ENCODE results near the gene NUDT3. TPM values are rescaled to one million over a fixed set of nuclear protein-coding genes. Genes with fewer than 3 reads are reported as not detected.
A peak's percentile ranks its signal among the peaks of the same experiment; 100 is the strongest.

NUDT3 gene
- polyA plus RNA-seq, 3 donors = 9.3 to 33.3 (median 10.9) TPM

GRCh38 chr6:34249469-34250261 is 142.8 kb downstream of the NUDT3 start:
- Histone ChIP-seq H3K4me3 (replicated peaks in 1 of 3; ENCODE audit: low read depth in 2 of 3, low read length in 3 of 3) (peak overlapping the region; percentile 61 to 82 (median 72)), H3K36me3 (replicated peaks in 1 of 2; ENCODE audit: control insufficient read depth in 1 of 2, insufficient read depth in 2 of 2, low read length in 2 of 2) (peaks cover 0 to 2% of the 10 kb centered on the region in 2 donors), H4K20me1 (ENCODE audit: insufficient read depth, low read length) (peaks cover 27% of the 10 kb centered on the region), H3K4me1 (ENCODE audit: control insufficient read depth in 1 of 2, insufficient read depth in 2 of 2, low read length in 2 of 2) (peaks cover 26 to 34% of the 10 kb centered on the region in 2 donors), H3K9ac (ENCODE audit: insufficient read depth, low read length, poor library complexity, severe bottlenecking) (peak overlapping the region; percentile 96), H3K4me2 (replicated peaks; ENCODE audit: extremely low read depth, low read length, poor library complexity, severe bottlenecking) (peak overlapping the region; percentile 96), H2AFZ (ENCODE audit: insufficient read depth, low read depth, low read length, poor library complexity, severe bottlenecking) (peak overlapping the region; percentile 94), H3K9me3 (replicated peaks in 1 of 2; ENCODE audit: control insufficient read depth in 1 of 2, insufficient read depth in 1 of 2, low read length in 2 of 2) (no peaks in the 10 kb centered on the region), H3K79me2 (ENCODE audit: insufficient read depth, low read length) (peaks cover 8% of the 10 kb centered on the region), H3K27me3 (ENCODE audit: control insufficient read depth in 2 of 2, insufficient read depth in 2 of 2, low read length in 2 of 2) (no peaks in the 10 kb centered on the region), H3K27ac (ENCODE audit: low read depth in 1 of 2, low read length in 2 of 2) (peak overlapping the region; percentile 54 to 95)
- no peak for DNase-seq
- peak overlapping the region; percentile 95 to 97 for H3K4me3 Mint-ChIP-seq
- no peaks in the 10 kb centered on the region for H3K9me3 Mint-ChIP-seq
- peaks cover 47% of the 10 kb centered on the region for H3K4me1 Mint-ChIP-seq
- H3K27me3 Mint-ChIP-seq (ENCODE audit: low read depth in 3 of 3) = no peaks in the 10 kb centered on the region
- 48% methylated on average over 10 of the region's 18 CpGs for WGBS (ENCODE audit: insufficient coverage)
- intact Hi-C loops (cut with micrococcal nuclease) = loop anchor here (1.0 to 10.0 kb wide), 5 partner anchors 52 to 175 kb away; no protein-coding TSS in a partner anchor
- H3K27ac Mint-ChIP-seq = peak overlapping the region; percentile 91 to 97 (median 95)
- TF ChIP-seq CTCF (IDR thresholded peaks at IDR 0.05) = no peak
- H3K36me3 Mint-ChIP-seq = peaks cover 12 to 18% of the 10 kb centered on the region in 2 donors

- H3K79me2 ChIP-seq (ENCODE audit: insufficient read depth, low read length) = peaks cover 8% of the 10 kb centered on the region
- H3K4me1 ChIP-seq (ENCODE audit: control insufficient read depth in 1 of 2, insufficient read depth in 2 of 2, low read length in 2 of 2) = peaks cover 33 to 41% of the 10 kb centered on the region in 2 donors
- peaks cover 35% of the 10 kb centered on the region for H4K20me1 ChIP-seq (ENCODE audit: insufficient read depth, low read length)
- peaks cover 13 to 18% of the 10 kb centered on the region in 2 donors for H3K36me3 Mint-ChIP-seq
- H3K27ac Mint-ChIP-seq = peak within 1 kb of the TSS; percentile 93 to 98 (median 97)
- H3K4me3 ChIP-seq (replicated peaks in 1 of 3; ENCODE audit: low read depth in 2 of 3, low read length in 3 of 3) = peak within 1 kb of the TSS; percentile 82 to 93 (median 82)
- H3K9me3 Mint-ChIP-seq = no peaks in the 10 kb centered on the region
- intact Hi-C loops (cut with micrococcal nuclease) = loop anchor here (1.0 to 5.0 kb wide), 5 partner anchors 52 to 176 kb away; no protein-coding TSS in a partner anchor
- H3K27me3 ChIP-seq (ENCODE audit: control insufficient read depth in 2 of 2, insufficient read depth in 2 of 2, low read length in 2 of 2) = no peaks in the 10 kb centered on the region
- peak within 1 kb of the TSS; percentile 96 for H3K4me2 ChIP-seq (replicated peaks; ENCODE audit: extremely low read depth, low read length, poor library complexity, severe bottlenecking)
- H3K9ac ChIP-seq (ENCODE audit: insufficient read depth, low read length, poor library complexity, severe bottlenecking) = peak within 1 kb of the TSS; percentile 96
- peak within 1 kb of the TSS; percentile 95 to 96 for H3K27ac ChIP-seq (ENCODE audit: low read depth in 1 of 2, low read length in 2 of 2)
- WGBS (ENCODE audit: insufficient coverage) = under 1% methylated on average over 73 of the region's 79 CpGs
- peaks cover 0 to 2% of the 10 kb centered on the region in 2 donors for H3K36me3 ChIP-seq (replicated peaks in 1 of 2; ENCODE audit: control insufficient read depth in 1 of 2, insufficient read depth in 2 of 2, low read length in 2 of 2)
- DNase-seq = peak; percentile 93 to 95 (median 95)
- peaks cover 55% of the 10 kb centered on the region for H3K4me1 Mint-ChIP-seq
- peak within 1 kb of the TSS; percentile 94 for H2AFZ ChIP-seq (ENCODE audit: insufficient read depth, low read depth, low read length, poor library complexity, severe bottlenecking)
- peak; percentile 89 for TF ChIP-seq CTCF (IDR thresholded peaks at IDR 0.05)
- no peaks in the 10 kb centered on the region for H3K9me3 ChIP-seq (replicated peaks in 1 of 2; ENCODE audit: control insufficient read depth in 1 of 2, insufficient read depth in 1 of 2, low read length in 2 of 2)
- H3K4me3 Mint-ChIP-seq = peak within 1 kb of the TSS; percentile 95 to 97
- no peaks in the 10 kb centered on the region for H3K27me3 Mint-ChIP-seq (ENCODE audit: low read depth in 3 of 3)
Observed at GRCh38 chr6:34248727-34249468, 143.6 kb downstream of the NUDT3 start, which contains the start of gene SMIM29. TSS of gene SMIM29 (minus strand) at chr6:34249006. CDS start at chr6:34247791, 1,215 bp downstream.
